Spleen (tissue), 11 donors: ENCODE results near the gene RIPOR3. TPM values are rescaled to one million over a fixed set of nuclear protein-coding genes. Genes with fewer than 3 reads are reported as not detected.
A peak's percentile ranks its signal among the peaks of the same experiment; 100 is the strongest.

Experiments
- DNase-seq: peaks from one replicate; pipeline ENCODE4 v3.0.0-alpha.2; 2020
- H3K27ac ChIP-seq, 8 donors: fragments of 200-600 bp; sonication (generic) in 7 of 8; 1 replicate in 4 of 8; 2 replicates in 4 of 8; pipeline versions ENCODE4 v1.5.0 to v1.8.0; 2016 to 2021; ENCODE audit warnings: inconsistent platforms in 4 of 8, mild to moderate bottlenecking in 4 of 8, moderate library complexity in 1 of 8
- H3K27me3 ChIP-seq, 7 donors: fragments of 200-600 bp; sonication (generic) in 6 of 7; replicated peaks in 1 of 7; 1 replicate in 4 of 7; 2 replicates in 3 of 7; pipeline versions ENCODE4 v1.5.0 to v1.8.0; 2016 to 2021; ENCODE audit warnings: inconsistent platforms in 3 of 7, mild to moderate bottlenecking in 1 of 7
- H3K36me3 ChIP-seq, 6 donors: fragments of 200-600 bp; sonication (generic) in 5 of 6; 1 replicate in 4 of 6; 2 replicates in 2 of 6; pipeline versions ENCODE4 v1.5.0 to v1.8.0; 2016 to 2021; ENCODE audit warnings: inconsistent platforms in 2 of 6
- H3K4me1 ChIP-seq, 6 donors: fragments of 200-600 bp; sonication (generic) in 5 of 6; 1 replicate in 3 of 6; 2 replicates in 3 of 6; pipeline versions ENCODE4 v1.5.0 to v1.8.0; 2016 to 2021; ENCODE audit warnings: inconsistent platforms in 3 of 6
- H3K4me3 ChIP-seq, 8 donors: fragments of 200-600 bp; sonication (generic) in 7 of 8; 1 replicate in 4 of 8; 2 replicates in 4 of 8; pipeline versions ENCODE4 v1.5.0 to v1.8.0; 2016 to 2021; ENCODE audit warnings: inconsistent platforms in 4 of 8, mild to moderate bottlenecking in 4 of 8, moderate library complexity in 2 of 8
- H3K9me3 ChIP-seq, 8 donors: fragments of 200-600 bp; sonication (generic) in 7 of 8; 1 replicate in 4 of 8; 2 replicates in 4 of 8; pipeline versions ENCODE4 v1.5.0 to v1.8.0; 2016 to 2021; ENCODE audit warnings: inconsistent platforms in 4 of 8
- POLR2A ChIP-seq, 3 donors: fragments of 450-650 bp; IDR thresholded peaks; one replicate each; pipeline ENCODE4 v1.5.1; 2017; ENCODE audit warnings: antibody characterized with exemption in 3 of 3, mild to moderate bottlenecking in 1 of 3
- POLR2AphosphoS5 ChIP-seq, 3 donors: sonication (generic); formaldehyde crosslinking; IDR thresholded peaks; one replicate each; pipeline ENCODE4 v1.5.1; 2017; ENCODE audit warnings: antibody characterized with exemption in 3 of 3
- WGBS, 5 donors: extraction: QIAGEN DNeasy Blood & Tissue Kit in 3 of 5; methylation state at CpG; one replicate each; pipeline versions ENCODE4 v1.1.5 to v1.1.7; 2013 to 2018; 5-methylcytosine and 5-hydroxymethylcytosine counted together
- intact Hi-C: fragments of 100-400 bp; cut with DNase I; formaldehyde crosslinking; loops from one replicate; pipeline ENCODE4 v1.15.0; 2023; ENCODE audit warnings: low total_unique reads
- polyA plus RNA-seq, 3 donors: library from polyadenylated mRNA; stranded (reverse); fragments of 200-250 nt; gene quantifications; one replicate each; pipeline ENCODE4 v1.2.1, GENCODE V29; 2013
- total RNA-seq, 7 donors: library from RNA; depleted of rRNA in 3 of 7; stranded (reverse); fragments of >200 nt in 3 of 7; fragmentation: NEBNext Ultra II Directional in 4 of 7; extraction: Animal tissue kit (Norgen Biotek cat#: 25700) in 4 of 7; gene quantifications; one replicate each; pipeline versions ENCODE4 v1.1.0 to v1.2.1, GENCODE V29; 2016 to 2021
- TF ChIP-seq, protein P1 (sequence below), 11 experiments: fragments of 200-600 bp in 7 of 11; fragments of 450-650 bp in 4 of 11; sonication (generic) in 4 of 11; IDR thresholded peaks in 8 of 11; conservative IDR thresholded peaks in 3 of 11; 1 replicate in 7 of 11; 2 replicates in 4 of 11; pipeline versions ENCODE4 v1.4.0 to v1.8.0; 2016 to 2021; ENCODE audit warnings: antibody characterized with exemption in 11 of 11, inconsistent platforms in 4 of 11, mild to moderate bottlenecking in 1 of 11
- donor health status: healthy with polysubstance abuse.
- donor health status: DM: no; HTN: no; CAD: no; lungs with moderate emphysema.
- donor health status: DM: no; HTN: no; CAD: no.
- donor health status: Bipolar disorder and iron deficiency.
- donor health status: healthy.
- donor health status: DM: no; HTN: no; CAD: no.
- donor health status: DM: yes; HTN: yes; CAD: no.

Gene RIPOR3
- total and polyA plus RNA-seq, 10 donors: 6.0 to 22.8 (median 13.1) TPM

GRCh38 chr20:50558483-50558925, 132.8 kb downstream of the RIPOR3 start:
- H3K4me3 ChIP-seq: no peak overlapping the region
- WGBS, 5 donors: 70 to 79% (median 74%) methylated on average over 4 of the region's 4 CpGs
- intact Hi-C loops: no loop called here
- DNase-seq: no peak
- no peaks in the 10 kb centered on the region for H3K9me3 ChIP-seq
- H3K27me3 ChIP-seq: no peaks in the 10 kb centered on the region
- TF ChIP-seq POLR2A (IDR thresholded peaks at IDR 0.05) (no peak), POLR2AphosphoS5 (IDR thresholded peaks at IDR 0.05) (no peak)
- TF ChIP-seq, protein P1, sequence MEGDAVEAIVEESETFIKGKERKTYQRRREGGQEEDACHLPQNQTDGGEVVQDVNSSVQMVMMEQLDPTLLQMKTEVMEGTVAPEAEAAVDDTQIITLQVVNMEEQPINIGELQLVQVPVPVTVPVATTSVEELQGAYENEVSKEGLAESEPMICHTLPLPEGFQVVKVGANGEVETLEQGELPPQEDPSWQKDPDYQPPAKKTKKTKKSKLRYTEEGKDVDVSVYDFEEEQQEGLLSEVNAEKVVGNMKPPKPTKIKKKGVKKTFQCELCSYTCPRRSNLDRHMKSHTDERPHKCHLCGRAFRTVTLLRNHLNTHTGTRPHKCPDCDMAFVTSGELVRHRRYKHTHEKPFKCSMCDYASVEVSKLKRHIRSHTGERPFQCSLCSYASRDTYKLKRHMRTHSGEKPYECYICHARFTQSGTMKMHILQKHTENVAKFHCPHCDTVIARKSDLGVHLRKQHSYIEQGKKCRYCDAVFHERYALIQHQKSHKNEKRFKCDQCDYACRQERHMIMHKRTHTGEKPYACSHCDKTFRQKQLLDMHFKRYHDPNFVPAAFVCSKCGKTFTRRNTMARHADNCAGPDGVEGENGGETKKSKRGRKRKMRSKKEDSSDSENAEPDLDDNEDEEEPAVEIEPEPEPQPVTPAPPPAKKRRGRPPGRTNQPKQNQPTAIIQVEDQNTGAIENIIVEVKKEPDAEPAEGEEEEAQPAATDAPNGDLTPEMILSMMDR (IDR thresholded peaks at IDR 0.05 in 8 of 11, conservative IDR thresholded peaks at IDR 0.05 in 3 of 11): no peak
- H3K4me1 ChIP-seq: peaks cover 3 to 89% (median 37%) of the 10 kb centered on the region in 6 donors
- H3K36me3 ChIP-seq: peaks cover 0 to 45% (median 24%) of the 10 kb centered on the region in 6 donors
- H3K27ac ChIP-seq: no peak overlapping the region

DNA sequence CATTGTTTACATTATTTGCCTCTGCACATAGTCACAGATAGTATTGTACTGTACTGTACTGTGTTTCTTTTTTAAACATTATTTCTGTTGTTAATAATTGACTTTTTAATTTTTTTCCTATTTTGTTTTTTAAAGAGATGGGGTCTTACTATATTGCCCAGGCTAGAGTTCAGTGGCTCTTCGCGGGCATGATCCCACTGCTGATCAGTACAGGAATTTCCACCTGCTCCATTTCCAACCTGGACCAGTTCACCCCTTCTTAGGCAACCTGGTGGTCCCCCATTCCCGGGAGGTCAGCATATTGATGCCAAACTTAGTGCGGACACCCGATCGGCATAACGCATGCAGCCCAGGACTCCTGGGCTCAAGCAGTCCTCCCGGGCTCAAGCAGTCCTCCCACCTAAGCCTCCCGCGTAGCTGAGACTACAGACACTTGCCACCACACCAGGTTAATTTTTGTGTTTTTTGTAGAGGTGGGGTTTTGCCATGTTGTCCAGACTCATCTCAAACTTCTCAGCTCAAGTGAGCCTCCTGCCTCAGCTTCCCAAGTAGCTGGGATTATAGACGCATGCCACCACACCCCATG, 133.7 kb downstream of the RIPOR3 start:
- intact Hi-C loops: no loop called here
- no peak for DNase-seq
- 94 to 98% (median 97%) methylated on average over 11 of the region's 11 CpGs for WGBS, 5 donors
- Histone ChIP-seq H3K27ac (no peak overlapping the region), H3K4me1 (peaks cover 3 to 96% (median 38%) of the 10 kb centered on the region in 6 donors), H3K36me3 (peaks cover 0 to 37% (median 21%) of the 10 kb centered on the region in 6 donors), H3K9me3 (no peaks in the 10 kb centered on the region), H3K4me3 (no peak overlapping the region), H3K27me3 (no peaks in the 10 kb centered on the region)
- TF ChIP-seq, protein P1 (IDR thresholded peaks at IDR 0.05 in 8 of 11, conservative IDR thresholded peaks at IDR 0.05 in 3 of 11): no peak
- TF ChIP-seq POLR2AphosphoS5 (IDR thresholded peaks at IDR 0.05): no peak
- no peak for TF ChIP-seq POLR2A (IDR thresholded peaks at IDR 0.05)

DNA sequence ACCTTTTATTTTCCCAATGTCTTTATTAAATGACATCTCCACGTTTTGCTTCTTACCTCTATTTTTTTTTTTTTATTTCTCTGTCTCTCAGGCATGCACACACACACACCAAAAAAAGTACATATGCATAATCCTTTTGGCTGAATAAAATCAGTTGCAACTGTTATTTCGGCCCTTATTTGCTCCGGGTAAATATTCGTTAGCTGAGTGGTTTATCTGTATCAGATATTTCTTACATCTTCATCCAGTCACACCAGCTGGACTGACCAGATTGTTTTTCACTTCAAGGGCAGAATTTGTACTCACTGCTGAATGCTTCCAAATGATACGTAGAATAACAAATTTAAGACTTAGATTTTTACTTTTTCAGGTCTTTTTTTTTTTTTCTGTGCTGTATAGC, 135.7 kb downstream of the RIPOR3 start:
- peaks cover 0 to 23% (median 2%) of the 10 kb centered on the region in 6 donors for H3K36me3 ChIP-seq
- H3K27me3 ChIP-seq: no peaks in the 10 kb centered on the region
- DNase-seq: no peak
- WGBS, 5 donors: 91 to 97% (median 95%) methylated on average over 5 of the region's 5 CpGs
- no peaks in the 10 kb centered on the region for H3K9me3 ChIP-seq
- TF ChIP-seq, protein P1 (IDR thresholded peaks at IDR 0.05 in 8 of 11, conservative IDR thresholded peaks at IDR 0.05 in 3 of 11): no peak
- TF ChIP-seq POLR2A (IDR thresholded peaks at IDR 0.05) (no peak), POLR2AphosphoS5 (IDR thresholded peaks at IDR 0.05) (no peak)
- intact Hi-C loops: no loop called here
- no peak overlapping the region for H3K27ac ChIP-seq
- peaks cover 9 to 96% (median 44%) of the 10 kb centered on the region in 6 donors for H3K4me1 ChIP-seq
- no peak overlapping the region for H3K4me3 ChIP-seq

DNA sequence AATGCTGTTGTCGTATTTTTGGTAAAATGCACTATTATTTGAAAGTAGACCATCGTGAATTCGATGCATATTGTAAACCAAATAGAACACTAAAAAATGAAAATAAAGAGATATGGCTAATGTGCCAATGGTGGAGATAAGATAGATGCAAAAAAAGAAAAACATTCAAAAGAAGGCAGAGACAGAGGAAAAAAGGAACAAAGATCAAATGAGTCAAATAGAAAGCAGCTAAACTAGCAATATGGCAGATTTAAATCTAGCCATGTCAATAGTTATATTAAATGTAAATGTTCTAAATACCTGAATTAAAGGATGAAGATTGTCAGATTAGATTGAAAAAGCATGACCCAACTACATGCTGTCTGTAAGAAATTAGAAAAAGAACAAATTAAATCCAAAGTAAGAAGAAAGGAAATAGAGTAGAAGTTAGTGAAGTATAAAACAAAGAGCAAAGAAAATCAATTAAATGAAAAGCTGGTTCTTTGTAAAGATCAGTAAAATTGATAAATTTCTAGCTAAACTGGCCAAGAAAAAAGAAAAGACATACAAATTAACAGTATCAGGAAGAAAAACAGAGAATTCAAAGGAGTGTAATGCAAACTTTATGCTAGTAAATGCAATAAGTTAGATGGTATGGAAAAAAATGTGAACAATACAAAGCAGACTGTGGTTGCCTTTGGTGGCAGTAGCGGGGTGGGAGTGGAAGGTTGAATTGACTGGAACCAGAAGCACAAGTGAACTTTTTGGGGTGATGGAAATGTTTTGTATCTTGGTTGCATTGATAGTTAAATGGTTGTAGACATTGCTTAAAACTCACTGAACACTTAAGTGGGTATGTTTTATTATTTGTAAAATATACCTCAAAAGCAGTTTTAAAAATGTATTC, 136.4 kb downstream of the RIPOR3 start:
- WGBS, 5 donors: 92 to 96% (median 95%) methylated on average over 4 of the region's 4 CpGs
- Histone ChIP-seq H3K27ac (peak overlapping the region in 1 of 8 donors; percentile 16), H3K4me3 (no peak overlapping the region), H3K27me3 (no peaks in the 10 kb centered on the region), H3K4me1 (peaks cover 13 to 96% (median 46%) of the 10 kb centered on the region in 6 donors), H3K36me3 (peaks cover 0 to 29% (median 2%) of the 10 kb centered on the region in 6 donors), H3K9me3 (no peaks in the 10 kb centered on the region)
- no peak for TF ChIP-seq POLR2A (IDR thresholded peaks at IDR 0.05)
- no peak for TF ChIP-seq POLR2AphosphoS5 (IDR thresholded peaks at IDR 0.05)
- TF ChIP-seq, protein P1 (IDR thresholded peaks at IDR 0.05 in 8 of 11, conservative IDR thresholded peaks at IDR 0.05 in 3 of 11): no peak
- DNase-seq: no peak
- intact Hi-C loops: no loop called here
